ENCODE measurements around the gene PALLD.

Gene PALLD

GRCh38 chr4:168737806-168738172, 240.9 kb downstream of the PALLD start:
- no peak for DNase-seq

GRCh38 chr4:168739886-168740285, 243.0 kb downstream of the PALLD start:
- no peak for DNase-seq

GRCh38 chr4:168740691-168741090, 243.8 kb downstream of the PALLD start:
- no peak for DNase-seq

- no peak for DNase-seq
These were observed 244.7 kb downstream of the PALLD start for GRCh38 chr4:168741281-168742173.

- DNase-seq, result no peak
These were observed 246.3 kb downstream of the PALLD start for GRCh38 chr4:168743131-168743530.

- no peak for DNase-seq
These were observed 246.7 kb downstream of the PALLD start for GRCh38 chr4:168743601-168744000.

- no peak for DNase-seq
These were observed 247.2 kb downstream of the PALLD start for GRCh38 chr4:168744021-168744420.

- no peak for DNase-seq
These were observed 252.0 kb downstream of the PALLD start for GRCh38 chr4:168748807-168749206.

GRCh38 chr4:168751263-168752225, 254.7 kb downstream of the PALLD start:
- DNase-seq, result no peak

GRCh38 chr4:168755598-168756477, 259.0 kb downstream of the PALLD start:
- DNase-seq, result no peak

- DNase-seq, result no peak
These were observed 260.6 kb downstream of the PALLD start for GRCh38 chr4:168757500-168757899.

- DNase-seq, result peak; percentile 75
These were observed 261.6 kb downstream of the PALLD start for GRCh38 chr4:168758351-168758876.

GRCh38 chr4:168759321-168759720, 262.5 kb downstream of the PALLD start:
- no peak for DNase-seq

GRCh38 chr4:168759959-168760527, 263.2 kb downstream of the PALLD start:
- DNase-seq, result no peak

GRCh38 chr4:168761066-168761465, 264.2 kb downstream of the PALLD start:
- no peak for DNase-seq

- DNase-seq, result no peak
These were observed 268.5 kb downstream of the PALLD start for GRCh38 chr4:168765322-168765721.

GRCh38 chr4:168765726-168766125, 268.9 kb downstream of the PALLD start:
- no peak for DNase-seq

- no peak for DNase-seq
These were observed 269.9 kb downstream of the PALLD start for GRCh38 chr4:168766604-168767316.

- DNase-seq, result no peak
These were observed 272.6 kb downstream of the PALLD start for GRCh38 chr4:168769416-168769815.

GRCh38 chr4:168769837-168770236, 273.0 kb downstream of the PALLD start:
- no peak for DNase-seq

GRCh38 chr4:168771251-168771650, 274.4 kb downstream of the PALLD start:
- DNase-seq, result no peak
